Effector memory CD4-positive, alpha-beta T cell (primary cell): Measurements from ENCODE around the gene KRT6B.

Source experiments
- DNase-seq, 3 donors: peaks; one replicate each; pipeline ENCODE4 v3.0.0-alpha.2; 2020
- H3K27ac ChIP-seq: 2 replicates; pipeline ENCODE4 v1.7.0; 2013; ENCODE audit warnings: mild to moderate bottlenecking, low read length, moderate library complexity; ENCODE audit not compliant: insufficient read depth, poor library complexity, severe bottlenecking
- H3K27me3 ChIP-seq: replicated peaks from 2 replicates; pipeline ENCODE4 v1.7.0; 2013; ENCODE audit warnings: mild to moderate bottlenecking, low read length; ENCODE audit not compliant: insufficient read depth, control insufficient read depth, poor library complexity, severe bottlenecking
- H3K36me3 ChIP-seq: 2 replicates; pipeline ENCODE4 v1.7.0; 2013; ENCODE audit warnings: mild to moderate bottlenecking, low read length, moderate library complexity; ENCODE audit not compliant: control insufficient read depth, insufficient read depth
- H3K4me1 ChIP-seq: 2 replicates; pipeline ENCODE4 v1.7.0; 2013; ENCODE audit warnings: low read length, mild to moderate bottlenecking; ENCODE audit not compliant: control insufficient read depth, insufficient read depth, poor library complexity, severe bottlenecking
- H3K4me3 ChIP-seq: 2 replicates; pipeline ENCODE4 v1.7.0; 2013; ENCODE audit warnings: low read length, low read depth, mild to moderate bottlenecking; ENCODE audit not compliant: insufficient read depth, poor library complexity, severe bottlenecking
- H3K9me3 ChIP-seq: 2 replicates; pipeline ENCODE4 v1.7.0; 2013; ENCODE audit warnings: mild to moderate bottlenecking, low read length, moderate library complexity; ENCODE audit not compliant: control insufficient read depth

KRT6B gene

GRCh38 chr12:52446367-52447045 is 5.4 kb downstream of the KRT6B start:
- H3K4me3 ChIP-seq, result no peak overlapping the region
- H3K27me3 ChIP-seq, result no peaks in the 10 kb centered on the region
- H3K27ac ChIP-seq, result no peak overlapping the region
- no peaks in the 10 kb centered on the region for H3K36me3 ChIP-seq
- H3K4me1 ChIP-seq, result no peaks in the 10 kb centered on the region
- no peak for DNase-seq
- no peaks in the 10 kb centered on the region for H3K9me3 ChIP-seq

DNA sequence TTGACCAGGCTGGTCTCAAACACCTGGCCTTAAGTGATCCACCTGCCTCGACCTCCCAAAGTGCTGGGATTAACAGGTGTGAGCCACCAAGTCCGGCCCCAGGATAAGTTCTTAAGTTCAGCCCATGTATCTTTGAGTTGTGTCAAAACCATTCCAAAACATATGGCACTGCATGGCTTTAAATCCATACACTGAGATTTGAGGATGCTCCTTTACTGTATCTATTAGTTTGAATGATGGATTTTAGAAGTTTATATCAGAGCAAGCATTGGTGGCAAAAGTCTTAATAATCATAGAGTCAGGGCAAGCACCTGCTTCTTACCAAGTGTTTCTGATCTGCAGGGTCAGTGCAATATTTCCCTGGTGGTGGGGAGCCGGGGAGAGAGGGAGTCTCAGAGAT is 6.1 kb downstream of the KRT6B start:
- Histone ChIP-seq H3K4me1 (no peaks in the 10 kb centered on the region), H3K27me3 (no peaks in the 10 kb centered on the region), H3K4me3 (no peak overlapping the region), H3K36me3 (no peaks in the 10 kb centered on the region), H3K9me3 (no peaks in the 10 kb centered on the region), H3K27ac (no peak overlapping the region)
- no peak for DNase-seq

GRCh38 chr12:52444647-52445595 is 7.0 kb downstream of the KRT6B start:
- Histone ChIP-seq H3K36me3 (no peaks in the 10 kb centered on the region), H3K4me3 (no peak overlapping the region), H3K9me3 (no peaks in the 10 kb centered on the region), H3K27ac (no peak overlapping the region), H3K27me3 (no peaks in the 10 kb centered on the region), H3K4me1 (no peaks in the 10 kb centered on the region)
- DNase-seq, result no peak

- no peaks in the 10 kb centered on the region for H3K4me1 ChIP-seq
- H3K36me3 ChIP-seq, result no peaks in the 10 kb centered on the region
- no peak overlapping the region for H3K4me3 ChIP-seq
- H3K9me3 ChIP-seq, result no peaks in the 10 kb centered on the region
- H3K27me3 ChIP-seq, result no peaks in the 10 kb centered on the region
- DNase-seq, result no peak
- no peak overlapping the region for H3K27ac ChIP-seq
Observed at GRCh38 chr12:52443966-52444365, 8.0 kb downstream of the KRT6B start.

- Histone ChIP-seq H3K4me3 (no peak overlapping the region), H3K9me3 (no peaks in the 10 kb centered on the region), H3K4me1 (no peaks in the 10 kb centered on the region), H3K27me3 (no peaks in the 10 kb centered on the region), H3K36me3 (no peaks in the 10 kb centered on the region), H3K27ac (no peak overlapping the region)
- no peak for DNase-seq
Observed at GRCh38 chr12:52442600-52443061, 9.3 kb downstream of the KRT6B start.

GRCh38 chr12:52441320-52441911 is 10.5 kb downstream of the KRT6B start:
- no peak overlapping the region for H3K4me3 ChIP-seq
- H3K27ac ChIP-seq, result no peak overlapping the region
- H3K4me1 ChIP-seq, result no peaks in the 10 kb centered on the region
- H3K27me3 ChIP-seq, result no peaks in the 10 kb centered on the region
- H3K9me3 ChIP-seq, result no peaks in the 10 kb centered on the region
- DNase-seq, result no peak
- H3K36me3 ChIP-seq, result no peaks in the 10 kb centered on the region

GRCh38 chr12:52440821-52441319 is 11.1 kb downstream of the KRT6B start:
- Histone ChIP-seq H3K4me1 (no peaks in the 10 kb centered on the region), H3K9me3 (no peaks in the 10 kb centered on the region), H3K4me3 (no peak overlapping the region), H3K27ac (no peak overlapping the region), H3K27me3 (no peaks in the 10 kb centered on the region), H3K36me3 (no peaks in the 10 kb centered on the region)
- DNase-seq, result no peak

GRCh38 chr12:52439845-52440244 is 12.1 kb downstream of the KRT6B start:
- H3K27me3 ChIP-seq, result no peaks in the 10 kb centered on the region
- H3K36me3 ChIP-seq, result no peaks in the 10 kb centered on the region
- no peak overlapping the region for H3K27ac ChIP-seq
- H3K4me1 ChIP-seq, result no peaks in the 10 kb centered on the region
- DNase-seq, result no peak
- H3K4me3 ChIP-seq, result no peak overlapping the region
- no peaks in the 10 kb centered on the region for H3K9me3 ChIP-seq

- Histone ChIP-seq H3K4me3 (no peak overlapping the region), H3K9me3 (no peaks in the 10 kb centered on the region), H3K27me3 (no peaks in the 10 kb centered on the region), H3K27ac (no peak overlapping the region), H3K4me1 (no peaks in the 10 kb centered on the region), H3K36me3 (no peaks in the 10 kb centered on the region)
- DNase-seq, result no peak
Observed at GRCh38 chr12:52439420-52439819, 12.5 kb downstream of the KRT6B start.
